Mesenchymal stem cell (in vitro differentiated cells and primary cell): ENCODE data around the gene CDK15.

ENCODE experiments used
- DNase-seq: peaks from one replicate; pipeline ENCODE4 v3.0.0-alpha.2; 2013
- H2AFZ ChIP-seq: one replicate; pipeline ENCODE4 v1.6.1; 2013; ENCODE audit warnings: low read depth, mild to moderate bottlenecking, control low read depth, inconsistent platforms, low read length, moderate library complexity
- H2AK5ac ChIP-seq: 2 replicates; pipeline ENCODE4 v1.6.1; 2013; ENCODE audit warnings: low read length, moderate library complexity, mild to moderate bottlenecking, inconsistent platforms; ENCODE audit not compliant: severe bottlenecking
- H2BK120ac ChIP-seq: one replicate; pipeline ENCODE4 v1.6.1; 2013; ENCODE audit warnings: low read depth, mild to moderate bottlenecking, inconsistent platforms, low read length, moderate library complexity
- H2BK12ac ChIP-seq, 2 experiments: one replicate each; pipeline ENCODE4 v1.6.1; 2013; ENCODE audit warnings: inconsistent platforms in 2 of 2, low read length in 2 of 2, mild to moderate bottlenecking in 2 of 2, moderate library complexity in 2 of 2, control low read depth in 1 of 2
- H2BK15ac ChIP-seq: one replicate; pipeline ENCODE4 v1.6.1; 2013; ENCODE audit warnings: mild to moderate bottlenecking, low read depth, inconsistent platforms; ENCODE audit not compliant: poor library complexity, severe bottlenecking
- H2BK5ac ChIP-seq: 2 replicates; pipeline ENCODE4 v1.6.1; 2013; ENCODE audit warnings: low read depth, mild to moderate bottlenecking, low read length, control low read depth, inconsistent platforms; ENCODE audit not compliant: poor library complexity, severe bottlenecking
- H3K14ac ChIP-seq, 2 experiments: one replicate each; pipeline ENCODE4 v1.6.1; 2013; ENCODE audit warnings: inconsistent platforms in 2 of 2, low read length in 2 of 2, control low read depth in 1 of 2, mild to moderate bottlenecking in 1 of 2, moderate library complexity in 1 of 2
- H3K18ac ChIP-seq, 2 experiments: one replicate each; pipeline ENCODE4 v1.6.1; 2013; ENCODE audit warnings: inconsistent platforms in 2 of 2, low read length in 2 of 2, control low read depth in 1 of 2, low read depth in 1 of 2, mild to moderate bottlenecking in 1 of 2
- H3K23ac ChIP-seq, 2 experiments: one replicate each; pipeline ENCODE4 v1.6.1; 2013; ENCODE audit warnings: inconsistent platforms in 2 of 2, low read length in 2 of 2, mild to moderate bottlenecking in 2 of 2, moderate library complexity in 2 of 2, control low read depth in 1 of 2
- H3K27ac ChIP-seq: 2 replicates; pipeline ENCODE4 v1.5.1; 2013; ENCODE audit warnings: mild to moderate bottlenecking, moderate library complexity, low read length, control low read depth, inconsistent platforms; ENCODE audit not compliant: poor library complexity, severe bottlenecking
- H3K27me3 ChIP-seq, 2 experiments: 2 replicates each; pipeline versions ENCODE4 v1.6.1 to v1.7.0; 2013; ENCODE audit warnings: low read length in 2 of 2, mild to moderate bottlenecking in 2 of 2, moderate library complexity in 2 of 2, control low read depth in 1 of 2, inconsistent platforms in 1 of 2; ENCODE audit not compliant: control insufficient read depth in 1 of 2, insufficient read depth in 1 of 2
- H3K36me3 ChIP-seq, 2 experiments: 2 replicates each; pipeline versions ENCODE4 v1.6.1 to v1.7.0; 2013; ENCODE audit warnings: low read length in 2 of 2, control low read depth in 1 of 2, inconsistent platforms in 1 of 2, low read depth in 1 of 2, mild to moderate bottlenecking in 1 of 2; ENCODE audit not compliant: insufficient read depth in 2 of 2, control insufficient read depth in 1 of 2
- H3K4ac ChIP-seq, 2 experiments: one replicate each; pipeline ENCODE4 v1.6.1; 2013; ENCODE audit warnings: inconsistent platforms in 2 of 2, low read length in 2 of 2, mild to moderate bottlenecking in 2 of 2, moderate library complexity in 2 of 2, control low read depth in 1 of 2, low read depth in 1 of 2
- H3K4me1 ChIP-seq: 2 replicates; pipeline ENCODE4 v1.6.1; 2013; ENCODE audit warnings: low read depth, low read length, control low read depth; ENCODE audit not compliant: control insufficient read depth, insufficient read depth
- H3K4me2 ChIP-seq: 2 replicates; pipeline ENCODE4 v1.6.1; 2013; ENCODE audit warnings: low read length, mild to moderate bottlenecking, inconsistent platforms; ENCODE audit not compliant: poor library complexity, severe bottlenecking
- H3K4me3 ChIP-seq, 2 experiments: 2 replicates each; pipeline versions ENCODE4 v1.5.1 to v1.7.0; 2013; ENCODE audit warnings: low read length in 2 of 2, mild to moderate bottlenecking in 2 of 2, control low read depth in 1 of 2, low read depth in 1 of 2; ENCODE audit not compliant: insufficient read depth in 1 of 2
- H3K79me1 ChIP-seq: replicated peaks from 2 replicates; pipeline ENCODE4 v1.6.1; 2013; ENCODE audit warnings: mild to moderate bottlenecking, control low read depth, low read length, inconsistent platforms; ENCODE audit not compliant: poor library complexity, severe bottlenecking
- H3K9ac ChIP-seq: 2 replicates; pipeline ENCODE4 v1.7.0; 2013; ENCODE audit warnings: mild to moderate bottlenecking, low read length, moderate library complexity
- H3K9me3 ChIP-seq: 2 replicates; pipeline ENCODE4 v1.7.0; 2013; ENCODE audit warnings: mild to moderate bottlenecking, low read length; ENCODE audit not compliant: control insufficient read depth
- H4K8ac ChIP-seq: one replicate; pipeline ENCODE4 v1.6.1; 2013; ENCODE audit warnings: inconsistent platforms, mild to moderate bottlenecking, low read length, moderate library complexity
- H4K91ac ChIP-seq: one replicate; pipeline ENCODE4 v1.6.1; 2013; ENCODE audit warnings: mild to moderate bottlenecking, low read length, inconsistent platforms
- WGBS: methylation state at CpG from one replicate; pipeline ENCODE4 v1.1.7; 2013; ENCODE audit warnings: mixed read lengths; 5-methylcytosine and 5-hydroxymethylcytosine counted together

The CDK15 gene

DNA sequence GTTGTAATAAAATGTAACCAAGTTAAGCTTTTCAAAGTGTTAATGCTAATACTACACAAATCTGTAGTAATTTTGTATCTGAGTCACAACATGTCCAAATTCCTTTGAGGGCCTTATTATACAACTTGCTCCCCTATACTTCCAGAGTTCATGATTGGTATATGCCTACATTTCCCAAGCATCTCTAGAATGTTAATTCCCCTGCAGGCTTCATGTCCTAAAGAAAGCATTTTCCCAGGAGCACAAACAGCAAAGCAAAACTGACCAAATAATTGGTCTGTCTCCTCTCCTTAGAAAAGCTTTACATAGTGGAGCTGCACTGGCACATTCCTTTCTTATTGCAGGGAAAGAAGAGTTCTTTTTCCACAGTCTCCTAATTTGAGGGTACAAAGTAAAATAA lies 29.3 kb upstream of the CDK15 start:
- Histone ChIP-seq H3K27me3 (no peaks in the 10 kb centered on the region), H2AK5ac (no peak overlapping the region), H3K79me1 (peaks cover 6% of the 10 kb centered on the region), H2BK5ac (no peak overlapping the region), H4K8ac (no peak overlapping the region), H2AFZ (no peak overlapping the region), H2BK15ac (no peak overlapping the region), H3K14ac (no peak overlapping the region), H3K4ac (no peak overlapping the region), H3K36me3 (no peaks in the 10 kb centered on the region), H3K18ac (no peak overlapping the region), H3K4me2 (no peak overlapping the region), H3K9me3 (no peaks in the 10 kb centered on the region), H3K4me3 (no peak overlapping the region), H3K23ac (no peak overlapping the region), H4K91ac (no peak overlapping the region), H3K9ac (no peak overlapping the region), H2BK120ac (no peak overlapping the region), H2BK12ac (no peak overlapping the region), H3K4me1 (peaks cover 5% of the 10 kb centered on the region), H3K27ac (no peak overlapping the region)
- DNase-seq, result peak; percentile 28

DNA sequence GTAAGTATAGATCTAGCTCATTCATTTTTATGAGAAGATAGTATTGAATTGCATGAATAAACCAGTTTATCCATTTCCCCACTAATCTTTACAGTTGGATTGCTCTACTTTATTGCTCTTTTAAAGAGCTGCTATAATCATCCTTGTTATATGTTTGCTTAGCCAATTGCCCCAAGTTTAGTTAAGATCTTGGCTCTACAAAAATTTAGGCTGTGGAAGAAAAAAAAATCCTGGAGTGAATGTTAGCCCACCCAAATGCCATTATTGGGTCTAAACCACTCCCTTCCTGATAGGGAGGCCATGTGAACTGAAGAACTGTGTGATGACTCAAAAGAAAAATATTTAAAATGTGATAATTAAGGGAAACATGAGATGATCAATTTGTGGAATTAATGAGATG lies 28.5 kb upstream of the CDK15 start:
- peaks cover 5% of the 10 kb centered on the region for H3K4me1 ChIP-seq
- H3K14ac ChIP-seq, result no peak overlapping the region
- H2BK5ac ChIP-seq, result no peak overlapping the region
- DNase-seq, result no peak
- H4K91ac ChIP-seq, result no peak overlapping the region
- no peak overlapping the region for H3K4me2 ChIP-seq
- peaks cover 6% of the 10 kb centered on the region for H3K79me1 ChIP-seq
- no peak overlapping the region for H2AFZ ChIP-seq
- H3K4ac ChIP-seq, result no peak overlapping the region
- H2BK15ac ChIP-seq, result no peak overlapping the region
- no peak overlapping the region for H3K9ac ChIP-seq
- no peak overlapping the region for H3K27ac ChIP-seq
- no peak overlapping the region for H4K8ac ChIP-seq
- H3K23ac ChIP-seq, result no peak overlapping the region
- no peak overlapping the region for H2BK120ac ChIP-seq
- H3K27me3 ChIP-seq, result no peaks in the 10 kb centered on the region
- no peaks in the 10 kb centered on the region for H3K36me3 ChIP-seq
- no peak overlapping the region for H2BK12ac ChIP-seq
- H3K18ac ChIP-seq, result no peak overlapping the region
- peak overlapping the region in 1 of 2 experiments; percentile 8 for H3K4me3 ChIP-seq
- H2AK5ac ChIP-seq, result no peak overlapping the region
- H3K9me3 ChIP-seq, result no peaks in the 10 kb centered on the region

DNA sequence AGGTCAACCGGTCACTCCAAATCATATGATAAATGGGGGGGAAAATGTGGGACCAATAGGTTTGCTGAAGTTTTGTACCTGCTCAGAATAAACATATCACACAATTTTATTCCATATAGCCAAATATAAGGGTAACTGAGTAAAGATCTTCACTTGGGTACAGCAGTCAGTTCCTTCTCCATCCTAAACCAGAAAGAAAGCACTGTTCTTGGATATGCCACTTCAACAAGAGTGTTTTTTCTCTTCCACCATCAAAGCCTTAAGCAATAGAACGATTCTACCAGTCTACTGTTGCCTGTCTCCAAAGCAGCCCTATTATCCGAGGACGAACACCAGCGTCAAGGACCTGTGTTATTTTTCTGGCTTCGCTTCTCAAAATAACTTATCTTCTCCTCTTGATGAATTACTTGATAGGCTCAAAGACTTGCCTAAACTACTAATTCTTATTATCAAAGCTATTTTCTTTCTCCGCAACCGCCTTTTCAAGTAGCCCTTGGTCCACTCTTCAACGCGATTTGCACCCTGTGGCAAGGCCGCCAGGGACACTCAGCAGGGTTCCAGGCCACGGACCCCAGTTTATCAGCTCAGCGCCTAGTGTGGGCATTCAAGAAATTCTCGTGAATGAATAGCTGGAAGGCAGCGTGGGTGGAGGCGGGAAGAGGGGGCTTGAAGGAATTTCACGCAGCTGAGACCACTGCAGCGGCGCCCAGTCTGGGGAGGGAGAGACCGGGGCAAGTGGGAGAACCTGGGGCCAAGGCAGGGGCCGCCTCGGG lies 26.2 kb upstream of the CDK15 start:
- Histone ChIP-seq H3K4me2 (peak overlapping the region; percentile 87), H3K27me3 (peaks cover 0 to 4% of the 10 kb centered on the region in 2 experiments), H3K4me3 (peak overlapping the region; percentile 72 to 99), H2BK15ac (no peak overlapping the region), H2BK5ac (peak overlapping the region; percentile 69), H3K27ac (peak overlapping the region; percentile 72), H4K8ac (peak overlapping the region; percentile 52), H3K9ac (peak overlapping the region; percentile 97), H2BK120ac (peak overlapping the region; percentile 35), H4K91ac (peak overlapping the region; percentile 9), H3K36me3 (no peaks in the 10 kb centered on the region), H3K18ac (peak overlapping the region; percentile 56 to 92), H2BK12ac (peak overlapping the region in 1 of 2 experiments; percentile 66), H3K4ac (peak overlapping the region; percentile 57 to 77), H3K4me1 (peaks cover 5% of the 10 kb centered on the region), H2AK5ac (no peak overlapping the region), H2AFZ (peak overlapping the region; percentile 89), H3K14ac (peak overlapping the region in 1 of 2 experiments; percentile 64), H3K79me1 (no peaks in the 10 kb centered on the region), H3K9me3 (no peaks in the 10 kb centered on the region), H3K23ac (peak overlapping the region in 1 of 2 experiments; percentile 9)
- WGBS, result 4% methylated on average over 22 of the region's 22 CpGs
- DNase-seq, result peak; percentile 60

DNA sequence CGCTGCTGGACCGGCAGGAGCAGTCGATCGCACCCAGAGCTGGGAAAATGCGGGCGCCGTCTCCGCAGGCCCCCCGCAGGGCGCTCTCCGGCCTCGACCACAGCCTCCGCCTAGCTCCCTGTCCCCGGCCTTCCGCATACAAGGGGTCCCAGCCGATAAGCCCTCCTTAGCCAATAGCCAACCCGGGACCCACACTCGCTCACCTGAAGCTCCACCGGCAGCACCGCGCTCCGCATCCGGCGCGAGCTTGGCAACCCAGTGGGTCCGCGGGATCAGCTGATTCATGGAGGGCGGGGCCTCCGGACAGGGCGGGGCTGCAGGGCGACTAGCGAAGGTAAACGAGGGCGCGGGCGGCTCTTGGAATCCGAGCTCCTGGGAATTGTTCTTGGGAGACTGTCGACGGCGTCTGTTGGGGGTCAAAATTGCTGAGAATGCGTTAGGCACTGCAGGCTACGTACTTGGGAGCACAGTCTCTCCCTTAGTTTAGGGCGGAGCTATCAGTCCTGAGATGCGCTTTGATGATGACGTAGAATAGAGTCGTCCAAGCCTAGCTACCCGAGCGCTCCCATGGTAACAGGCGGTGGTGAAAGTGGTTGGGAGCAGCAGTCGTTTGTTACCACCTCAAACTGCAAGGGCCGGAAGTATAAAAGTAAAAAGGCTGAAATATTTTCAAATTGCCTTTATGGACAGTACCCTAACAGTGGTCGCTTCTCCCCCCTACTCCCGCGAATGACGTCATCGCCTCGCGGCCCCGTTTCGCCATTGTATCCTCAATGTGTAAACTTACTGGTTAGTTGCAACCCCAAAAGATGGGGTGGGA lies 25.5 kb upstream of the CDK15 start, which contains the start of gene ALS2:
Gene ALS2 (minus strand): TSS at position 260 of the 820 bp plus-strand sequence. CDS start 12,048 bp downstream, outside the sequence.
- Histone ChIP-seq H2BK5ac (peak within 1 kb of the TSS; percentile 69), H2BK120ac (peak within 1 kb of the TSS; percentile 35), H3K27ac (peak within 1 kb of the TSS; percentile 72), H3K36me3 (no peaks in the 10 kb centered on the region), H3K4ac (peak within 1 kb of the TSS; percentile 57 to 77), H2AK5ac (no peak within 1 kb of the TSS), H3K23ac (peak within 1 kb of the TSS in 1 of 2 experiments; percentile 9), H3K9me3 (no peaks in the 10 kb centered on the region), H3K14ac (peak within 1 kb of the TSS in 1 of 2 experiments; percentile 64), H3K27me3 (peaks cover 0 to 4% of the 10 kb centered on the region in 2 experiments), H3K18ac (peak within 1 kb of the TSS; percentile 56 to 92), H3K9ac (peak within 1 kb of the TSS; percentile 97), H3K79me1 (no peaks in the 10 kb centered on the region), H4K91ac (peak within 1 kb of the TSS; percentile 40), H3K4me2 (peak within 1 kb of the TSS; percentile 87), H2BK12ac (peak within 1 kb of the TSS in 1 of 2 experiments; percentile 66), H2BK15ac (peak within 1 kb of the TSS; percentile 73), H3K4me3 (peak within 1 kb of the TSS; percentile 72 to 99), H2AFZ (peak within 1 kb of the TSS; percentile 89), H4K8ac (peak within 1 kb of the TSS; percentile 87), H3K4me1 (peaks cover 2% of the 10 kb centered on the region)
- DNase-seq, result peak; percentile 98
- WGBS, result 0% methylated on average over 51 of the region's 60 CpGs
